ENCODE measurements around the gene REG3G.

REG3G gene

GRCh38 chr2:78982638-78983330 lies 42.7 kb upstream of the REG3G start:
- no peak for TF ChIP-seq CTCF (IDR thresholded peaks at IDR 0.05; ENCODE audit: control insufficient read depth, extremely low read depth, insufficient read depth)
- no peak for DNase-seq (ENCODE audit: low read depth)
- H3K4me3 ChIP-seq (ENCODE audit: low read depth, low read length) = no peak overlapping the region

DNA sequence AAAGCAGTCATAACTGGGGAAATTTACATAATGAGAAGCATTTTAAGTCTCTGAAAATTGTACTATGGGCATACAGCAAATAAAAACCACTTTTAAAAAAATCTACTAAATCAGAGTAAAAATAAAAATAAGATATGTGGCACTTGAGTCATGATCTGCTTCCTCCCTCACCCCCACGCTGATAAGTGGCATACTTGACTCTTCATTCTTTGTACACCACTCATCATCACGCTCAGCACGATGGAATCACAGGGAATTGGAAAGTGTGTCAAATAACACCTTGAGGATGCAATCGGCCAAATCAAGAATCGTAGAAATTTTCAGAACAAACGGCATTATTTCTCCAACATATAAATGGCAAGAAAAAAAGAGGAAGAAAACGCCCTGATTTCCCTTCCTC lies 41.1 kb upstream of the REG3G start:
- no peak for TF ChIP-seq CTCF (IDR thresholded peaks at IDR 0.05; ENCODE audit: control insufficient read depth, extremely low read depth, insufficient read depth)
- H3K4me3 ChIP-seq (ENCODE audit: low read depth, low read length) = no peak overlapping the region
- no peak for DNase-seq (ENCODE audit: low read depth)

- no peak overlapping the region for H3K4me3 ChIP-seq (ENCODE audit: low read depth, low read length)
- no peak for DNase-seq (ENCODE audit: low read depth)
- no peak for TF ChIP-seq CTCF (IDR thresholded peaks at IDR 0.05; ENCODE audit: control insufficient read depth, extremely low read depth, insufficient read depth)
These were observed 39.9 kb upstream of the REG3G start for GRCh38 chr2:78985558-78985957.

- TF ChIP-seq CTCF (IDR thresholded peaks at IDR 0.05; ENCODE audit: control insufficient read depth, extremely low read depth, insufficient read depth) = no peak
- no peak for DNase-seq (ENCODE audit: low read depth)
- H3K4me3 ChIP-seq (ENCODE audit: low read depth, low read length) = no peak overlapping the region
These were observed 36.5 kb upstream of the REG3G start for GRCh38 chr2:78989051-78989450.

GRCh38 chr2:78992451-78992806 lies 33.1 kb upstream of the REG3G start:
- DNase-seq (ENCODE audit: low read depth) = no peak
- TF ChIP-seq CTCF (IDR thresholded peaks at IDR 0.05; ENCODE audit: control insufficient read depth, extremely low read depth, insufficient read depth) = peak; percentile 37

GRCh38 chr2:78992807-78993517 lies 32.5 kb upstream of the REG3G start:
- H3K4me3 ChIP-seq (ENCODE audit: low read depth, low read length) = no peak overlapping the region
- no peak for TF ChIP-seq CTCF (IDR thresholded peaks at IDR 0.05; ENCODE audit: control insufficient read depth, extremely low read depth, insufficient read depth)
- no peak for DNase-seq (ENCODE audit: low read depth)

More at GRCh38 chr2:78992451-78992806, 33.1 kb upstream of the REG3G start:
- no peak overlapping the region for H3K4me3 ChIP-seq (ENCODE audit: low read depth, low read length)
